Astrocyte (in vitro differentiated cells and primary cell): Measurements from ENCODE around the gene NRDC. TPM values are rescaled to one million over a fixed set of nuclear protein-coding genes. Genes with fewer than 3 reads are reported as not detected.

Source experiments
- DNase-seq: peaks from one replicate; pipeline ENCODE4 v3.0.0-alpha.2; 2010; ENCODE audit warnings: low read depth
- FAIRE-seq: peaks from 2 replicates; lab custom pipeline; 2011; peaks lifted over from hg19 to GRCh38; lab: Jason Lieb, UNC
- H2AFZ ChIP-seq: 2 replicates; pipeline ENCODE4 v1.6.0; 2012; ENCODE audit warnings: low read depth, low read length, inconsistent platforms
- H3K27ac ChIP-seq: 2 replicates; pipeline ENCODE4 v1.5.1; 2011; ENCODE audit warnings: low read depth, low read length, inconsistent platforms
- H3K27me3 ChIP-seq: 2 replicates; pipeline ENCODE4 v1.6.0; 2011; ENCODE audit warnings: low read length, inconsistent platforms; ENCODE audit not compliant: insufficient read depth
- H3K36me3 ChIP-seq: 2 replicates; pipeline ENCODE4 v1.5.1; 2011; ENCODE audit warnings: low read length, inconsistent platforms; ENCODE audit not compliant: insufficient read depth
- H3K4me1 ChIP-seq: 2 replicates; pipeline ENCODE4 v1.5.1; 2011; ENCODE audit warnings: low read length, inconsistent platforms; ENCODE audit not compliant: insufficient read depth
- H3K4me2 ChIP-seq: 2 replicates; pipeline ENCODE4 v1.6.0; 2012; ENCODE audit warnings: low read length, inconsistent platforms
- H3K4me3 ChIP-seq: 2 replicates; pipeline ENCODE4 v1.5.1; 2011; ENCODE audit warnings: low read depth, mild to moderate bottlenecking, low read length, inconsistent platforms; ENCODE audit not compliant: insufficient read depth
- H3K79me2 ChIP-seq: 2 replicates; pipeline ENCODE4 v1.6.0; 2012; ENCODE audit warnings: mild to moderate bottlenecking, low read length, inconsistent platforms; ENCODE audit not compliant: insufficient read depth
- H3K9ac ChIP-seq: 2 replicates; pipeline ENCODE4 v1.6.0; 2012; ENCODE audit warnings: mild to moderate bottlenecking, low read length, inconsistent platforms
- H3K9me3 ChIP-seq: 2 replicates; pipeline ENCODE4 v1.5.1; 2012; ENCODE audit warnings: low read depth, mild to moderate bottlenecking, low read length, inconsistent platforms; ENCODE audit not compliant: insufficient read depth
- H4K20me1 ChIP-seq: 2 replicates; pipeline ENCODE4 v1.6.0; 2012; ENCODE audit warnings: low read length, inconsistent platforms; ENCODE audit not compliant: insufficient read depth
- H3K27ac Mint-ChIP-seq: one replicate; pipeline ENCODE4 v1.8.0; 2021; ENCODE audit warnings: mild to moderate bottlenecking, mixed read lengths; ENCODE audit not compliant: unreplicated experiment
- H3K27me3 Mint-ChIP-seq: one replicate; pipeline ENCODE4 v1.8.0; 2021; ENCODE audit warnings: low read depth, mixed read lengths; ENCODE audit not compliant: unreplicated experiment
- H3K36me3 Mint-ChIP-seq: one replicate; pipeline ENCODE4 v1.8.0; 2021; ENCODE audit warnings: low read depth, mixed read lengths; ENCODE audit not compliant: unreplicated experiment
- H3K4me1 Mint-ChIP-seq: one replicate; pipeline ENCODE4 v1.8.0; 2021; ENCODE audit warnings: low read depth, mixed read lengths; ENCODE audit not compliant: unreplicated experiment
- H3K4me3 Mint-ChIP-seq: one replicate; pipeline ENCODE4 v1.8.0; 2021; ENCODE audit warnings: mild to moderate bottlenecking, moderate library complexity, mixed read lengths; ENCODE audit not compliant: unreplicated experiment
- H3K9me3 Mint-ChIP-seq: one replicate; pipeline ENCODE4 v1.8.0; 2021; ENCODE audit warnings: mild to moderate bottlenecking, mixed read lengths; ENCODE audit not compliant: unreplicated experiment
- EZH2 ChIP-seq: IDR thresholded peaks from 2 replicates; pipeline ENCODE4 v1.6.1; 2012; ENCODE audit warnings: mild to moderate bottlenecking, low read length, inconsistent platforms; ENCODE audit not compliant: insufficient read depth
- total RNA-seq: library from RNA; stranded (reverse); gene quantifications from 2 replicates; pipeline ENCODE4 v1.2.1, GENCODE V29; 2021
- TF ChIP-seq, protein P1 (sequence below): IDR thresholded peaks from 2 replicates; pipeline ENCODE4 v1.5.1; 2011; ENCODE audit warnings: low read depth, mild to moderate bottlenecking, inconsistent platforms, low read length, moderate library complexity; ENCODE audit not compliant: insufficient read depth

The NRDC gene
- total RNA-seq, 1 donor from 2014 or later, result 170 TPM

DNA sequence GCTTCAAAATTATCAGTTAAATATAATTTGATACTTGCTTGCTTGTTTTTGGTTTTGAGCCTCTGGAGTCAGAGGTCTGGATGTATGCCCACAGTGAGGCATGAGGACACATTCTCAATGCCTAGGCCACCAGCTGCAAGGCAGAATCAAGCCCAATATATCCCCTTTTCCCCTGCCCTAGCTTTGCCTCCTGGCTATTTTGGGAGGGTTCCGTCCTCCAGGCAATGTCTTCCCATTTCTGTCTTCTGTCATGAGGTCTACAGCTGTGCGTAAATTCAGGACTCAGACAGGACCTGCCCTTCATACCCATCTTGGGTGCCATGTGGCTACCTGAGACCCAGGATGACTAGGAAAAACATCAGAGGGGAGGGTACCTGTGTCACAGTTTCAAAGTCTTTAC lies 19.2 kb downstream of the NRDC start:
- H3K79me2 ChIP-seq, result peaks cover 83% of the 10 kb centered on the region
- Mint-ChIP-seq H3K4me1 (peaks cover 5% of the 10 kb centered on the region), H3K9me3 (no peaks in the 10 kb centered on the region), H3K27ac (no peak overlapping the region), H3K4me3 (no peak overlapping the region), H3K36me3 (peaks cover 2% of the 10 kb centered on the region), H3K27me3 (no peaks in the 10 kb centered on the region)
- H3K27ac ChIP-seq, result no peak overlapping the region
- no peaks in the 10 kb centered on the region for H3K27me3 ChIP-seq
- no peak for DNase-seq
- H3K36me3 ChIP-seq, result no peaks in the 10 kb centered on the region
- H3K9me3 ChIP-seq, result no peaks in the 10 kb centered on the region
- no peak overlapping the region for H3K4me3 ChIP-seq
- TF ChIP-seq EZH2, result no peak
- TF ChIP-seq, protein P1, sequence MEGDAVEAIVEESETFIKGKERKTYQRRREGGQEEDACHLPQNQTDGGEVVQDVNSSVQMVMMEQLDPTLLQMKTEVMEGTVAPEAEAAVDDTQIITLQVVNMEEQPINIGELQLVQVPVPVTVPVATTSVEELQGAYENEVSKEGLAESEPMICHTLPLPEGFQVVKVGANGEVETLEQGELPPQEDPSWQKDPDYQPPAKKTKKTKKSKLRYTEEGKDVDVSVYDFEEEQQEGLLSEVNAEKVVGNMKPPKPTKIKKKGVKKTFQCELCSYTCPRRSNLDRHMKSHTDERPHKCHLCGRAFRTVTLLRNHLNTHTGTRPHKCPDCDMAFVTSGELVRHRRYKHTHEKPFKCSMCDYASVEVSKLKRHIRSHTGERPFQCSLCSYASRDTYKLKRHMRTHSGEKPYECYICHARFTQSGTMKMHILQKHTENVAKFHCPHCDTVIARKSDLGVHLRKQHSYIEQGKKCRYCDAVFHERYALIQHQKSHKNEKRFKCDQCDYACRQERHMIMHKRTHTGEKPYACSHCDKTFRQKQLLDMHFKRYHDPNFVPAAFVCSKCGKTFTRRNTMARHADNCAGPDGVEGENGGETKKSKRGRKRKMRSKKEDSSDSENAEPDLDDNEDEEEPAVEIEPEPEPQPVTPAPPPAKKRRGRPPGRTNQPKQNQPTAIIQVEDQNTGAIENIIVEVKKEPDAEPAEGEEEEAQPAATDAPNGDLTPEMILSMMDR, result no peak
- no peaks in the 10 kb centered on the region for H3K4me1 ChIP-seq
- no peak for FAIRE-seq
- no peak overlapping the region for H2AFZ ChIP-seq
- no peak overlapping the region for H3K9ac ChIP-seq
- peaks cover 47% of the 10 kb centered on the region for H4K20me1 ChIP-seq
- H3K4me2 ChIP-seq, result no peak overlapping the region

DNA sequence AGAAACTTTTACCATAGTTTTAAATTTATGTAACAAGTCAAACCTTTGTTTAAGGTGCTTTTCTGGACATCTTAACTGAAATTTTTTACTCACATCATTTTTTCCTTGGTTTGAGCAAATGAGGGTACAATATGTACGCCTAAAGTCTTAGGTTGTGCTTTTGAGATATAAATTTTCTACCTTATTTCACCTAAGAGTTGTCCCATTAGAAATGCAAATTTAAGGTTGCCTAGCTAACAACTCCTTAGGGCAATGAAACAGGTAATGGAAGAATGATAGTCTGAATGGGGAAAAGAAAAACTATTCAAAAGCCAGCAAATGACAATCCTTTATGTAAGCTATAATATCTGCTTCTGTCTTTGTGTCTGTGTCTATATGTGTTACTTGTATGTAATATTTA lies 19.6 kb downstream of the NRDC start:
- peaks cover 78% of the 10 kb centered on the region for H3K79me2 ChIP-seq
- H3K36me3 ChIP-seq, result no peaks in the 10 kb centered on the region
- Mint-ChIP-seq H3K4me1 (peaks cover 5% of the 10 kb centered on the region), H3K9me3 (no peaks in the 10 kb centered on the region), H3K27me3 (no peaks in the 10 kb centered on the region), H3K36me3 (peaks cover 2% of the 10 kb centered on the region), H3K4me3 (no peak overlapping the region), H3K27ac (no peak overlapping the region)
- H4K20me1 ChIP-seq, result peaks cover 47% of the 10 kb centered on the region
- no peaks in the 10 kb centered on the region for H3K9me3 ChIP-seq
- H3K27ac ChIP-seq, result no peak overlapping the region
- no peak for DNase-seq
- no peak overlapping the region for H2AFZ ChIP-seq
- no peak overlapping the region for H3K4me2 ChIP-seq
- no peaks in the 10 kb centered on the region for H3K27me3 ChIP-seq
- no peak for FAIRE-seq
- TF ChIP-seq, protein P1, result no peak
- no peak for TF ChIP-seq EZH2
- no peaks in the 10 kb centered on the region for H3K4me1 ChIP-seq
- H3K4me3 ChIP-seq, result no peak overlapping the region
- no peak overlapping the region for H3K9ac ChIP-seq

DNA sequence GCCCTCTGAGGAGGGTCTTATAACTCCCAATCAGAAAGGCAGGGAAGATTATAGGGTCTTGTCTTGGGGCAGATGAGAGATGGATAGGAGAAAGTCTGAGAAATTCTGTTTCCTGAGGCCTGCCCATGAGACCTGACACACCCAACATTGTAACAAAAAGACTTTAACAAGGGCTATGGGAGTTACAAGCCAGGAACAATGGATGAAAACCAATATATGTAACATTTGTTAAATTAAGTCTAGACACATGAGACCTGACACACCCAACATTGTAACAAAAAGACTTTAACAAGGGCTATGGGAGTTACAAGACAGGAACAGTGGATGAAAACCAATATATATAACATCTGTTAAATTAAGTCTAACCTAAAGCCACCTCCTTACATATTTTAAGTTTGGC lies 21.8 kb downstream of the NRDC start:
- H3K36me3 ChIP-seq, result no peaks in the 10 kb centered on the region
- DNase-seq (no peak), FAIRE-seq (no peak)
- Mint-ChIP-seq H3K27me3 (no peaks in the 10 kb centered on the region), H3K36me3 (peaks cover 5% of the 10 kb centered on the region), H3K27ac (no peak overlapping the region), H3K4me3 (no peak overlapping the region), H3K9me3 (no peaks in the 10 kb centered on the region), H3K4me1 (peaks cover 2% of the 10 kb centered on the region)
- no peak overlapping the region for H3K9ac ChIP-seq
- no peaks in the 10 kb centered on the region for H3K9me3 ChIP-seq
- TF ChIP-seq EZH2, result no peak
- TF ChIP-seq, protein P1, result no peak
- no peaks in the 10 kb centered on the region for H3K4me1 ChIP-seq
- H3K4me2 ChIP-seq, result no peak overlapping the region
- peaks cover 58% of the 10 kb centered on the region for H3K79me2 ChIP-seq
- no peak overlapping the region for H3K27ac ChIP-seq
- H3K27me3 ChIP-seq, result no peaks in the 10 kb centered on the region
- H4K20me1 ChIP-seq, result peaks cover 51% of the 10 kb centered on the region
- no peak overlapping the region for H2AFZ ChIP-seq
- no peak overlapping the region for H3K4me3 ChIP-seq
